ENCODE results near the gene TBC1D22A. TPM values are rescaled to one million over a fixed set of nuclear protein-coding genes. Genes with fewer than 3 reads are reported as not detected.

TBC1D22A gene
- polyA plus RNA-seq, 1 donor from 2014 or later: 9.3 TPM

- Histone ChIP-seq H3K79me2 (replicated peaks; ENCODE audit: insufficient read depth, low read length) (no peaks in the 10 kb centered on the region), H3K9me2 (ENCODE audit: insufficient read depth, low read length) (no peaks in the 10 kb centered on the region), H3K36me3 (ENCODE audit: insufficient read depth, low read length) (no peaks in the 10 kb centered on the region), H4K20me1 (ENCODE audit: insufficient read depth) (no peaks in the 10 kb centered on the region), H2AFZ (ENCODE audit: low read depth, low read length) (no peak overlapping the region), H3K4me2 (ENCODE audit: low read length) (no peak overlapping the region), H3K4me3 (ENCODE audit: low read length) (no peak overlapping the region), H3K9me3 (ENCODE audit: low read length) (no peaks in the 10 kb centered on the region), H3K9ac (ENCODE audit: low read length) (no peak overlapping the region), H3F3A (ENCODE audit: insufficient read depth, low read length, poor library complexity, severe bottlenecking) (no peaks in the 10 kb centered on the region), H3K27me3 (ENCODE audit: insufficient read depth, low read depth, low read length) (no peaks in the 10 kb centered on the region), H3K27ac (ENCODE audit: low read length) (no peak overlapping the region)
- TF ChIP-seq SMC3 (conservative IDR thresholded peaks at IDR 0.05; ENCODE audit: poor library complexity) (no peak), EZH2 (IDR thresholded peaks at IDR 0.05; ENCODE audit: borderline replicate concordance, insufficient read depth, low read length, poor library complexity, severe bottlenecking) (no peak), MXI1 (conservative IDR thresholded peaks at IDR 0.05; ENCODE audit: poor library complexity, severe bottlenecking) (no peak), TAF1 (IDR thresholded peaks at IDR 0.05; ENCODE audit: low read depth) (no peak), POLR2AphosphoS5 (IDR thresholded peaks at IDR 0.05) (no peak), RAD21 (conservative IDR thresholded peaks at IDR 0.05) (no peak), EP300 (conservative IDR thresholded peaks at IDR 0.05; ENCODE audit: poor library complexity, severe bottlenecking) (no peak)
- TF ChIP-seq, protein P1, sequence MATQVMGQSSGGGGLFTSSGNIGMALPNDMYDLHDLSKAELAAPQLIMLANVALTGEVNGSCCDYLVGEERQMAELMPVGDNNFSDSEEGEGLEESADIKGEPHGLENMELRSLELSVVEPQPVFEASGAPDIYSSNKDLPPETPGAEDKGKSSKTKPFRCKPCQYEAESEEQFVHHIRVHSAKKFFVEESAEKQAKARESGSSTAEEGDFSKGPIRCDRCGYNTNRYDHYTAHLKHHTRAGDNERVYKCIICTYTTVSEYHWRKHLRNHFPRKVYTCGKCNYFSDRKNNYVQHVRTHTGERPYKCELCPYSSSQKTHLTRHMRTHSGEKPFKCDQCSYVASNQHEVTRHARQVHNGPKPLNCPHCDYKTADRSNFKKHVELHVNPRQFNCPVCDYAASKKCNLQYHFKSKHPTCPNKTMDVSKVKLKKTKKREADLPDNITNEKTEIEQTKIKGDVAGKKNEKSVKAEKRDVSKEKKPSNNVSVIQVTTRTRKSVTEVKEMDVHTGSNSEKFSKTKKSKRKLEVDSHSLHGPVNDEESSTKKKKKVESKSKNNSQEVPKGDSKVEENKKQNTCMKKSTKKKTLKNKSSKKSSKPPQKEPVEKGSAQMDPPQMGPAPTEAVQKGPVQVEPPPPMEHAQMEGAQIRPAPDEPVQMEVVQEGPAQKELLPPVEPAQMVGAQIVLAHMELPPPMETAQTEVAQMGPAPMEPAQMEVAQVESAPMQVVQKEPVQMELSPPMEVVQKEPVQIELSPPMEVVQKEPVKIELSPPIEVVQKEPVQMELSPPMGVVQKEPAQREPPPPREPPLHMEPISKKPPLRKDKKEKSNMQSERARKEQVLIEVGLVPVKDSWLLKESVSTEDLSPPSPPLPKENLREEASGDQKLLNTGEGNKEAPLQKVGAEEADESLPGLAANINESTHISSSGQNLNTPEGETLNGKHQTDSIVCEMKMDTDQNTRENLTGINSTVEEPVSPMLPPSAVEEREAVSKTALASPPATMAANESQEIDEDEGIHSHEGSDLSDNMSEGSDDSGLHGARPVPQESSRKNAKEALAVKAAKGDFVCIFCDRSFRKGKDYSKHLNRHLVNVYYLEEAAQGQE (IDR thresholded peaks at IDR 0.05; ENCODE audit: borderline replicate concordance): no peak
- TF ChIP-seq, protein P2, sequence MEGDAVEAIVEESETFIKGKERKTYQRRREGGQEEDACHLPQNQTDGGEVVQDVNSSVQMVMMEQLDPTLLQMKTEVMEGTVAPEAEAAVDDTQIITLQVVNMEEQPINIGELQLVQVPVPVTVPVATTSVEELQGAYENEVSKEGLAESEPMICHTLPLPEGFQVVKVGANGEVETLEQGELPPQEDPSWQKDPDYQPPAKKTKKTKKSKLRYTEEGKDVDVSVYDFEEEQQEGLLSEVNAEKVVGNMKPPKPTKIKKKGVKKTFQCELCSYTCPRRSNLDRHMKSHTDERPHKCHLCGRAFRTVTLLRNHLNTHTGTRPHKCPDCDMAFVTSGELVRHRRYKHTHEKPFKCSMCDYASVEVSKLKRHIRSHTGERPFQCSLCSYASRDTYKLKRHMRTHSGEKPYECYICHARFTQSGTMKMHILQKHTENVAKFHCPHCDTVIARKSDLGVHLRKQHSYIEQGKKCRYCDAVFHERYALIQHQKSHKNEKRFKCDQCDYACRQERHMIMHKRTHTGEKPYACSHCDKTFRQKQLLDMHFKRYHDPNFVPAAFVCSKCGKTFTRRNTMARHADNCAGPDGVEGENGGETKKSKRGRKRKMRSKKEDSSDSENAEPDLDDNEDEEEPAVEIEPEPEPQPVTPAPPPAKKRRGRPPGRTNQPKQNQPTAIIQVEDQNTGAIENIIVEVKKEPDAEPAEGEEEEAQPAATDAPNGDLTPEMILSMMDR (IDR thresholded peaks at IDR 0.05; ENCODE audit: poor library complexity, severe bottlenecking): no peak
Measured at GRCh38 chr22:47127441-47127871, 365.0 kb downstream of the TBC1D22A start.

- Histone ChIP-seq H3K9me3 (ENCODE audit: low read length) (no peaks in the 10 kb centered on the region), H3K36me3 (ENCODE audit: insufficient read depth, low read length) (no peaks in the 10 kb centered on the region), H3K27me3 (ENCODE audit: insufficient read depth, low read depth, low read length) (no peaks in the 10 kb centered on the region), H4K20me1 (ENCODE audit: insufficient read depth) (no peaks in the 10 kb centered on the region), H3K79me2 (replicated peaks; ENCODE audit: insufficient read depth, low read length) (no peaks in the 10 kb centered on the region), H3K27ac (ENCODE audit: low read length) (no peak overlapping the region), H3K4me2 (ENCODE audit: low read length) (no peak overlapping the region), H3K9ac (ENCODE audit: low read length) (no peak overlapping the region), H2AFZ (ENCODE audit: low read depth, low read length) (no peak overlapping the region), H3F3A (ENCODE audit: insufficient read depth, low read length, poor library complexity, severe bottlenecking) (no peaks in the 10 kb centered on the region), H3K4me3 (ENCODE audit: low read length) (no peak overlapping the region), H3K9me2 (ENCODE audit: insufficient read depth, low read length) (no peaks in the 10 kb centered on the region)
- TF ChIP-seq EZH2 (IDR thresholded peaks at IDR 0.05; ENCODE audit: borderline replicate concordance, insufficient read depth, low read length, poor library complexity, severe bottlenecking) (no peak), MXI1 (conservative IDR thresholded peaks at IDR 0.05; ENCODE audit: poor library complexity, severe bottlenecking) (no peak), POLR2AphosphoS5 (IDR thresholded peaks at IDR 0.05) (no peak), EP300 (conservative IDR thresholded peaks at IDR 0.05; ENCODE audit: poor library complexity, severe bottlenecking) (no peak), TAF1 (IDR thresholded peaks at IDR 0.05; ENCODE audit: low read depth) (no peak), RAD21 (conservative IDR thresholded peaks at IDR 0.05) (no peak), SMC3 (conservative IDR thresholded peaks at IDR 0.05; ENCODE audit: poor library complexity) (no peak)
- TF ChIP-seq, protein P1 (IDR thresholded peaks at IDR 0.05; ENCODE audit: borderline replicate concordance): no peak
- TF ChIP-seq, protein P2 (IDR thresholded peaks at IDR 0.05; ENCODE audit: poor library complexity, severe bottlenecking): no peak
Measured at GRCh38 chr22:47128216-47128615, 365.8 kb downstream of the TBC1D22A start.
